Loucy (cell line): ENCODE measurements around the gene SAP30L.

ENCODE experiments used
- EZH2phosphoT487 ChIP-seq: fragments of 200-600 bp; IDR thresholded peaks from 2 replicates; pipeline ENCODE4 v1.6.1; 2018; ENCODE audit warnings: antibody characterized with exemption, mild to moderate bottlenecking, moderate library complexity, borderline replicate concordance
- TF ChIP-seq, protein P1 (sequence below): fragments of 200-600 bp; sonication (generic); conservative IDR thresholded peaks from 2 replicates; pipeline ENCODE4 v1.5.1; 2014; ENCODE audit warnings: mild to moderate bottlenecking, antibody characterized with exemption, low read length

DNA sequence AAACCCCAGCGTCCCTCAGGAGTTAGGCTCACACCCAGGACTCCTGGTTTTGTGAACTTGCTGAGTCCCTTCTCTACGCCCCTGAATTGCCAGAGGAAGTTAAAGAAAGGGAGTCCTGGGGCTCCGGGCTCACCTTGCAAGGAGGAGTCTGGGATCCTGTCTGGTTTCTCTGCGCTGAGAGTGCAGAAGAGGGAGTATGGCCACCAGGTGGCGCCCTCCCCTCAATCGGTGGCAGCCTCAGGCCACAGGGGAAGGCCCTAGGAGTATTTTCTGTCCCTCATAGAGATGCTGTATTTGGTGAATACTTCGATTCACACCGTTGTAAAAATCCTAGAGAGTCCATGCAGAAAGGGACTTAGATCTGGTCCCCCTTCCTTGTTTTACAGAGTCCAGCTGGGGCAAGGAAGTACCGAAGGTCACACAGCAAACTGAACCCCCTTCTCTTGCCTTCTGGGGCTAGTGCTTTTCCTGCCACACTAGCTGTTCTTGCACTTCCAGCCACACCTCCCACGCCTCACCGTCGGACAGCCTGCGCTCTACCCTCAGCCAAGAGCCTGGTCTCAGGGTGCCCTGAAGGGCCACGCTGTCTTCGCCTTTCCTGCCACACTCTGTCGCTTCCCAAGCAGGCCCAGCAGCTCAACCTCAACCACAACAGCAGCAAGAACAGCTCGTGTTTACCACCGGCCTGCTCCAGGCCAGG is 22.0 kb downstream of the SAP30L start:
- TF ChIP-seq, protein P1, sequence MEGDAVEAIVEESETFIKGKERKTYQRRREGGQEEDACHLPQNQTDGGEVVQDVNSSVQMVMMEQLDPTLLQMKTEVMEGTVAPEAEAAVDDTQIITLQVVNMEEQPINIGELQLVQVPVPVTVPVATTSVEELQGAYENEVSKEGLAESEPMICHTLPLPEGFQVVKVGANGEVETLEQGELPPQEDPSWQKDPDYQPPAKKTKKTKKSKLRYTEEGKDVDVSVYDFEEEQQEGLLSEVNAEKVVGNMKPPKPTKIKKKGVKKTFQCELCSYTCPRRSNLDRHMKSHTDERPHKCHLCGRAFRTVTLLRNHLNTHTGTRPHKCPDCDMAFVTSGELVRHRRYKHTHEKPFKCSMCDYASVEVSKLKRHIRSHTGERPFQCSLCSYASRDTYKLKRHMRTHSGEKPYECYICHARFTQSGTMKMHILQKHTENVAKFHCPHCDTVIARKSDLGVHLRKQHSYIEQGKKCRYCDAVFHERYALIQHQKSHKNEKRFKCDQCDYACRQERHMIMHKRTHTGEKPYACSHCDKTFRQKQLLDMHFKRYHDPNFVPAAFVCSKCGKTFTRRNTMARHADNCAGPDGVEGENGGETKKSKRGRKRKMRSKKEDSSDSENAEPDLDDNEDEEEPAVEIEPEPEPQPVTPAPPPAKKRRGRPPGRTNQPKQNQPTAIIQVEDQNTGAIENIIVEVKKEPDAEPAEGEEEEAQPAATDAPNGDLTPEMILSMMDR, result peak; percentile 68
- TF ChIP-seq EZH2phosphoT487, result no peak
